GM19099 (cell line): Measurements from ENCODE around the gene UGT1A6.

ENCODE experiments used
- POLR2A ChIP-seq: IDR thresholded peaks from 3 replicates; pipeline ENCODE4 v1.6.1; 2011; ENCODE audit warnings: low read depth; ENCODE audit not compliant: insufficient read length; ENCODE audit errors: extremely low read depth

The UGT1A6 gene

DNA sequence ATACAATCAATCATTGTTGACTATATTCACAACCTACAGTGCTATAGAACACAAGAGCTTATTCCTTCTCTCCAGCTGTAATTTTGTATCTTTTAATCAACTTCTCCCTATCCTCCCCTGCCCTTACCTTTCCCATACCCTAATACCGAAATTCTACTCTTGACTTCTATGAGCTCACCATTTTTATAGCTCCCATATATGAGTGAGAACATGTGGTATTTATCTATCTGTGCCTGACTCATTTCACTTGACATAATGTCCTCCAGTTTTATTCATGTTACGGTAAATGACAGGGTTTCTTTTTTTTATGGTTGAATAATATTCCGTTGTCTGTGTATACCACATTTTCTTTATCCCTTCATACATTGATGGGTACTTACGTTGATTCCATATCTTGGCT is 88.1 kb downstream of the UGT1A6 start:
- TF ChIP-seq POLR2A: no peak

- TF ChIP-seq POLR2A: no peak
These were observed 96.9 kb downstream of the UGT1A6 start for GRCh38 chr2:233789554-233789953.

DNA sequence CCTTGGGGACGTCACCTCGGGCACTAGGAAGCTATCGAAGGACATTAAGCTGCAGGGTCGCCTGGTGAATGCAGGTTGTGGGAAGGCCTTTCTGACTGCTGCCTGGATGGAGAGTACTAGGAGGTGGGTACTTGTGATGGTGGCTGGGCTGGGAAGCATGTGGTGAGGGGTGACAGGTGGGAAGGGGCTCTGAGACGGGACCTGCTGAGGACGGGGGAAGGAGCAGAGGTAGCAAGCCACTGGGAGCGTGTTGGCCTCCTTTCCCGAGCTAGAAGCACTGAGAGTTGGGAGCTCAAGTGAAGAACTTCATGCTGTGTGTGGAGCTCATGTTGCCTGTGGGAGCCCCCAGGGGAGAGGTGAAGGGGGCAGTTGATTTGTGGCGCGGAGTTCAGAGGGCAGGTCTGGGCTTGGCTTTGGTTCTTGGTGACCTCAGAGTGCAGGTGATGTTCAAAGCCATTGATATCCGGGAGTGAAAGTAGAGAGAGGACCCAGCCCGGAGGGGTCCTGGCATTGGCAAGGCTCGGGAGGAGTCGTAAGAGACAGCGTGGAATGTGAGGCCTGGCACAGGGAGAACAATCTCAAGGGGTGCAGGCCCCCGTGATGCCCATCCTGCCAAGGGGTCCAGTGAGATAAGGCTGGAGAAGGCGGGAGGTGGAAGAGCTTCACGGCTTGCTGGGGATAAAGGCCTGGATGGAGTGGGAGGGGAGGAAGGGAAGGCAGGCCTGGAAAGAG is 98.6 kb downstream of the UGT1A6 start:
- no peak for TF ChIP-seq POLR2A

DNA sequence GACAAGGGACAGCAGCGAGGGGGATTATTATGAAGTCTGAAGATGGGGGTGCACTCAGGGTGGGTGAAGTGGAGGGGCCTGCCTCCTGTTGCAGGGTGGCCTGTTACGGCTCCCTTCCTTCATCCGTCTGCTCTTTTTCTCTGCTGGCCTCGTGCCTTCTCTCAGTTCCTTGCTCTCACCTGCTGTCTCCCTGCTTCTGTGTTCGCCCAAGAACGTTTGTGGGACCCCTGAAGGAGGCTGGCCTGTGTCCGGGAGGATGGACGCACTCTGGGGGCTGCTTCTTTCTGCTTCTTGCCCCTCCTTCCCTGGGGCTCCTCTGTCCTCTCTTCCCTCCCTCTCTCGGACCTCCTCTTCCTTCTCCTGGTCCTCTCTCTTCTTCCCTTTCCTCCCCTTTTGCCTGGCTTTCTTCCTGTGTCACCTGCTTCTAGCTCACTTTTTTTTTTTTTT is 99.2 kb downstream of the UGT1A6 start:
- no peak for TF ChIP-seq POLR2A

DNA sequence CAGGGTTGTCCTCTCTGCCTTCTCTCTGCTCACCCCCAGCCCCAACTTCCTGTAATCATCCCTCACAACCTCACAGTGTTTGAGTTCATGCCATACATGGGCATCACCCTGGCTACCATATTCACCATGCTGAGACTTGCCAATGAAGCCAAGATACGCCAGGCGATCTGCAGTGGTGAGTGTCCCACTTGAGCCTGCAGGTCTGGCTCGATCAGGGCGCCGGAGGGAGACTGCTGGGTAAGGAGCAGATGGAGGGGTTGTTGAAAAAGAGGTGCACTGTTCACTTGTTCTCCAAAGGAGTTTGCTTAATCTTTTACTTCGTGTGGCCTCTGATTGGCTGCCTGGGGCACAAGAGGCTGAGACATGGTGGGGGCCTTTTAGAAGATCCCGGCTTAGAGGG is 100.0 kb downstream of the UGT1A6 start:
- no peak for TF ChIP-seq POLR2A

GRCh38 chr2:233793465-233794127 is 100.9 kb downstream of the UGT1A6 start:
- TF ChIP-seq POLR2A: no peak

- TF ChIP-seq POLR2A: no peak
These were observed 101.5 kb downstream of the UGT1A6 start for GRCh38 chr2:233794128-233794658.

DNA sequence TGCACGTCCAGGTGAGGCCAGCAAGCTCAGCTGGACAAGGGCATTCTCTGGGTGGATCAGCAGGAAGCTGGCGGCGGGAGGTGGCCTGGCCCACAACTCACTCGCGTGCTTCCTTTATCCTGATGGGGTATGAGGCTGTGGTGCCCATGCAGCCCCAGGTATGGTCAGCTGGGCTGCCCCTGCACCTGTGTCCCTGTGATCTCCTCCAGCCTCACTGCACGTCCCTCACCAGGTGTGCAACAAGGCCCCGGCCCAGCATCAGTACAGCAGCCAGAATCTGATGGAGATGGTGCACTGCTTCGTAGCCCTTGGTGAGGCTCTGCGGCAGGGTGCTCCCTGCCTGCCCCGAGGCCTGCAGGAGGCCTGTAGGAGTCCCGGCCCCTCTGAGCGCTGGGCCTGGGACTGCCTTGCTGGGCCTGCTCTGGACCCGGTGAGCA is 103.1 kb downstream of the UGT1A6 start:
- TF ChIP-seq POLR2A: no peak

GRCh38 chr2:233796254-233796653 is 103.6 kb downstream of the UGT1A6 start:
- TF ChIP-seq POLR2A: no peak

DNA sequence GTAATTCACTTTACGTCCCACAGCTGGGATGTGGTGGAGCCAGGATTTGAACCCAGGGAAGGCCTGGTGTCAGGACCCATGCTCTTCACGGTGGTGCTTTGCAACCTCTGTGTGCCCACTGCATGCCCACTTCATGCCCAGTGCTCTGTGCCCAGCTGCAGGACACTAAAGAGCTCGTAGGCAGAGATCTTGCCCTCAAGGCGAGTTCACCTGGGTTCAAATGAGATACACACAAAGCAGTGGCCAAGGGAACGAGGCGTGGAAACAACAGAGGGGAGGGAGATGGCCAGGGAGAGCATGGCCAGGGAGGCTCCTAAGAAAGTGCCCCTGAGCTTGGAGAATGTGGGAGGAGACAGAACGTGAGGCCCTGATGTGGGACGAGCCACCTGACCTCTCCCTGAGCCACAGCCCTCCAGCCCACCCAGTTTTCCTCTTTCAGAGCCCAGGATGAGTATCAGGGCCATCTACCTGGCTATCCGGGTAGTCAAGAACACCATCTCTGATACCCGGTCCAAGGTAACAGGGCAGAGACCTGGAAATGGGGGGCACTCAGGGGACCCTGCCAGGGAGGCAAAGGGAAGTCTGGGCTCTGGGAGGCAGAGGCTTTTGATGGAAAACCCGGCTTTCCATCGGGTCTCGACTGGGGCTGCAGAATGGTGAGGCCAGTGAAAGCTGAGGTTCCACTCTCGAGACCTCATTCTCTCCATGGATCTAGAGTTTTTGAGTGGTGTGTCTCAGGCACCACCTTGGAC is 105.8 kb downstream of the UGT1A6 start:
- no peak for TF ChIP-seq POLR2A

GRCh38 chr2:233799087-233799665 is 106.5 kb downstream of the UGT1A6 start:
- no peak for TF ChIP-seq POLR2A

- TF ChIP-seq POLR2A: no peak
These were observed 107.0 kb downstream of the UGT1A6 start for GRCh38 chr2:233799716-233800115.

DNA sequence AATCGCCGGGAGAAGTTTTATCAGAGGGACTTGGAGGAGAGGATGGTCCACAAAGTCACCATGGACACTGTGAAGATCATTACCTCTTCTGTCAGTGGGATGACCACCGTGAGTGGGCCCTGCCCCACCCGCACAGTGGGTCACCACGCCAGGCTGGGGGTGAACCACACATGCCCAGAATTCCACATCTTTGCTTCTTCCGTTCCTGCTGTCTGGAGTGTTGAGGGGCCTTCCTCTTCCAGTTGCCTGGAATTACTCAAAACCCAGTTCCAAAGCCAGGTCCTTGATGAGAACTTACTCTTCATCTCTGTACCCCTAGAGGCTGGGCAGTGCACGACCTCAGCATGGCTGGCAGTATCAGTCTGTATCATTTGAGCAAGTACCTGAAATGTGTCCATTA is 107.5 kb downstream of the UGT1A6 start:
- no peak for TF ChIP-seq POLR2A

DNA sequence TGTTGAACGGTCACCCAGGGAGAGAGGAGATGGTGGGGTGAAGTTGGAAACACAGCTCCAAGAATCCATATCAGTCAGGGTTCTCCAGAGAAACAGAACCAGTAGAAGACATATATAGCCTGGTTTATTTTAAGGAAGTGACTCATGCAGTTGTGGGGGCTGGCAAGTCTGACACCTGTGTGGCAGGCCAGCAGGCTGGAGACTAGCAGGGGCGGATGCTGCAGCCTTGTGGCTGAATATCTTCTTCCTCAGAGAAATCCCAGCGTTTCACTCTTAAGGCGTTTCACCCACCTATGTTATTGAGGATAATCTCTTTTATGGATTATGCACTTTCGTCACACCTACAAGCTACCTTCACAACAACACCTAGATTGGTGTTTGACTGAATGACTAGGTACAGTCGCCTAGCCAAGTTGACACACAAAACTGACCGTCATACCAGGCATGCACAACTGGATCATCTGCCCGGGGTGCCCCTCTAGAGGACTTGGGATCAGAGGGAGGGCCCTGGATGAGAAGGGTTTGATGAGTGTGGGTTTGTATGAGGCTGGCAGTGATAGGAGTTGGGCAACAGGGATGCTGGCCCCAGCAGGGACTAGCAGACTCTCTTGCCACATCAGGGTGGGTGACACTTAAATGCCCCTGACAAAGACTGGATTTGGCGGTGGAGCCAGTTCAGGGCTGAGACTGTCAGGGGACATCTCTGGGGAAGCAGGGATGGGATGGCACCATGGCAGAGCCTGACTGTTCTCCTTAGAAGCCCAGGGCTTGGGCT is 108.9 kb downstream of the UGT1A6 start:
- no peak for TF ChIP-seq POLR2A
